ENCODE measurements around the gene XK.
"Not testable (repeated sequence)": the region's sequence is repeated elsewhere in the genome, so short reads cannot be mapped to it uniquely, and the experiment has no call there.

XK gene

GRCh38 chrX:37759351-37759750 is 73.8 kb downstream of the XK start:
- no peak for DNase-seq

GRCh38 chrX:37759878-37760418 is 74.4 kb downstream of the XK start:
- DNase-seq = no peak

DNA sequence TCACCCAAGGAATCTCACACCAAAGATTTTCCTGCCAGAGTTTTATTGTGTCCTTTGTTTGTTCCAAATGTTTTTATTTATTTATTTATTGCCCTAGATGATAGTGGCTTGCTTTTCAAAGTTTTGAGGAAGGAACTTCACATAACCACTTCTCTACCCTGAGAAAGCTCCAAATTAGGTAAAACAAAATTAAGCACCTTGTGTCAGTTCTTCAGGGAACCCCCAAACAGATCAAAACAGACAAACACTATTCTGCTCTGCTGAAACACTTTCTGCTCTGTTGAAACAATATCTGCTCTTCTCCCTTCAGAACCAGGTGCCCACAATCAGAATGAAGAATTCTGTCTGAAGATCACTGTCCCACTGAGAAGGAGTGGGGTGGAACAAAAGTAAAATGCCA is 77.8 kb downstream of the XK start:
- DNase-seq = no peak

GRCh38 chrX:37765507-37765906 is 79.9 kb downstream of the XK start:
- no peak for DNase-seq

DNA sequence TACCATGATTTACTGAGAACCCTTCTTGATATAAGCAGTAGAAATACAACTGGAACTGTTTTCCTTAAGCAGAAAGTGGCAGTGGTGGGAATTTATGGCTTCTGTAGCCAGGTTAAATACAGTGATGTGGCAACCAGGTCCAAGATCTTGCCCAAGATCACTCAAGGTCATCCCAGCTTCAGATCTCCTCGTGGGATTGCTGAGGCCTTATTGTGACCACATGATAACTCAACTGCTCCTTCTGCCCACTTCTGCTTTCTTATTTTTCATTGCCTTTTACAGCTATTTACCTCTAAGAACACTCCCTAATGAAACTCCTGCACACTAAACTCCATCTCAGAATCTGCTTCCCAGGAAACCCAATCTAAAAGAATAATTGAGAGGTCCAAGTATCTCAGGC is 81.8 kb downstream of the XK start:
- no peak for DNase-seq

DNA sequence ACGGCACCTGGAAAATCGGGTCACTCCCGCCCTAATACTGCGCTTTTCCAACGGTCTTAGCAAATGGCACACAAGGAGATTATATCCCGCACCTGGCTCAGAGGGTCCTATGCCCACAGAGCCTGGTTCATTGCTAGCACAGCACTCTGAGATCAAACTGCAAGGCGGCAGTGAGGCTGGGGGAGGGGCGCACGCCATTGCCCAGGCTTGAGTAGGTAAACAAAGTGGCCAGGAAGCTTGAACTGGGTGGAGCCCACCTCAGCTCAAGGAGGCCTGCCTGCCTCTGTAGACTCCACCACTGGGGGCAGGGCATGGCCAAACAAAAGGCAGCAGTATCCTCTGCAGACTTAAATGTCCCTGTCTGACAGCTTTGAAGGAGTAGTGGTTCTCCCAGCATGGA is 83.3 kb downstream of the XK start:
- DNase-seq = not testable (repeated sequence)

GRCh38 chrX:37776283-37776986 is 90.8 kb downstream of the XK start:
- no peak for DNase-seq

DNA sequence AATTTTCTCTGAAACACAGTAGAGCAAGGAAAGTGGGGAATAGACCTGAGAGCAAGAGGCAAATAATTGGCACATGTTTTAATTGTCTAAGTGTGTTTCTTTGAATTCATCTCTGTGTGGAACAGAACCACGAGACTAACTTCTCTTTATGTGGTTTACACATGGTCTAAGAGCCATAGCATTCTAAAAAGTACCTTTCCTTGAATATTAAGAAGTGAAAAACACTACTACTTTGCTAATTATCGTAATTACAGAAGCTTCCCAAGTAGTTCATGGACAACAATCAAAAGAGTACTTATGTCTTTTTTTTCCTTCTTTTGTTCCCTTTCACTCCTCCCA is 91.4 kb downstream of the XK start:
- no peak for DNase-seq

DNA sequence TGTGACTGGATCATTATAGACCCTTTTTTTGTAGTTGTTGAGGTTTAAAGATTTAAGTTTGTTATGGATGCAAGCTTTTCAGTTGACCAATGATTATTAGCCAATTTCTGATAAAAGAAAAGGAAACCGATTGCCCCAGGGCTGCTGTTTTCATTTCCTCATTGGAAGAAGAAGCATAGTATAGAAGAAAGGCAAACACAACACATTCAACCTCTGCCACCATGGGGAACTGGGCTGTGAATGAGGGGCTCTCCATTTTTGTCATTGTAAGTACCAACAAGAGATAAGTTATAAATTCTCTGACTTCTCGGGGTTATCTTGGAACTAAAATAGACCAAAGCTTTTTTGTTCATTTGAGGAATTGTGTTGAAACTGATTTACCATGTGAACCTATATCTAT is 94.3 kb downstream of the XK start, which contains the start of gene CYBB:
CYBB (plus strand) TSS at position 203 of the 400 bp plus-strand sequence; CDS start at position 222, 19 bp downstream.
- no peak for DNase-seq

GRCh38 chrX:37781081-37781480 is 95.5 kb downstream of the XK start:
- DNase-seq = no peak

All from stimulated activated naive CD4-positive, alpha-beta T cell treated with Interleukin-2 at 50 U/mL for 16 hours (primary cell).